CD1c-positive myeloid dendritic cell (primary cell): ENCODE data around the gene DFFA.
"Not testable (repeated sequence)": the region's sequence is repeated elsewhere in the genome, so short reads cannot be mapped to it uniquely, and the experiment has no call there.

Source experiments
- DNase-seq: peaks from one replicate; pipeline ENCODE4 v3.0.0-alpha.2; 2016; ENCODE audit errors: extremely low spot score

DFFA gene

GRCh38 chr1:10467078-10467477 lies 5.3 kb downstream of the DFFA start:
- DNase-seq, result no peak

DNA sequence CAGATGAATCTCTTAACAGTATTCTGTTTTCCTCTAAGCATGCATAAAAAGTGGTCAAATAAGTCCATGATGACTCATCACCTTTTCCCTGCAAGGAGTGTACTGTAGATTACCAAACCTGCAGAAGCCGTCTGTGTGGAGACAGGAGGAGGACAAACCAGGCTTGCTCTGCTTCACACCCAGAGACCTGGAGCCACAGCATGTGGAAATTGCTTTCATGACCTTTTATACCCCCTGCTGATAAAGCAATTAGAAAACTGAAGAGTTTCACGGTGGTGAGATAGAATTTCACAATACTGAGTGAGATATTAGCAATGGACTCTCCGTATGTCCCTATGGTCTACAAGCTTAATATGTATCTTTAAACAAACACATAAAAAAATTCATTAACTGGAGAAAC lies 13.1 kb downstream of the DFFA start:
- DNase-seq, result no peak

DNA sequence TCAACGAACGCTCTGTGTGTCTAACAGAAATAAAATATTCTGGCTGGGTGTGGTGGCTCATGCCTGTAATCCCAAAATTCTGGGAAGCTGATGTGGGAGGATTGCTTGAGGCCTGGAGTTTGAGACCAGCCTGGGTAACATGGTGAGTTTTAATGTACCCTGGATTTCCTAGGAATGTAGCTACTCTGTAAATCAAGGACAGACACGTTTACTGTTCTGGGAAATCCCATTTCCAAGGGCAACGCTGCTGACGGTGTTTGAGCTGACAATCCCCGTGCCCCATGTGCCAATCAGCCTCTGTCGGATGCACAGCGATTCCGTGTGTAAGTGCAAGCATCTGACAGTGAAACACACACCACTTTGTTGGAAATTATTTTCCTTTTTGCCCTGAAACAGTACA lies 14.5 kb downstream of the DFFA start:
- no peak for DNase-seq

- not testable (repeated sequence) for DNase-seq
These were observed 14.9 kb downstream of the DFFA start for GRCh38 chr1:10457462-10457861.

GRCh38 chr1:10456661-10457060 lies 15.7 kb downstream of the DFFA start:
- no peak for DNase-seq

DNA sequence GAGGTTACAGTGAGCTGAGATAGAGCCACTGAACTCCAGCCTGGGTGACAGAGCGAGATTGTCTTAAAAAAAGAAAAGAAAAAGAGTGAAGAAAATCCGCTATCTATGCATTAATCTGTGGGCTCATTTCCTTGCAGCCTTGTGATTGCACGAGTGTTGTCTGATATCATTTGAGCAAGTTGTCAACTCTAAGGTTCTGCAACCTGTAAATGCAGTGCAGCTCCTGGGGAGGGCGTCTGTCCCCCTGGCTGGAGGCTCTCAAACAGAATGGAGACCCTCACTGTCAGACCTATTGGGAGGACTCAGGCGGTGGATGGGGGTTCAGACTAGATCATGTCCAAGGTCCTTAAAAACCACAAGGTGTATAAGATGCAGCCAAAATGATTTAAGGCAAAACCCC lies 16.3 kb downstream of the DFFA start:
- no peak for DNase-seq

DNA sequence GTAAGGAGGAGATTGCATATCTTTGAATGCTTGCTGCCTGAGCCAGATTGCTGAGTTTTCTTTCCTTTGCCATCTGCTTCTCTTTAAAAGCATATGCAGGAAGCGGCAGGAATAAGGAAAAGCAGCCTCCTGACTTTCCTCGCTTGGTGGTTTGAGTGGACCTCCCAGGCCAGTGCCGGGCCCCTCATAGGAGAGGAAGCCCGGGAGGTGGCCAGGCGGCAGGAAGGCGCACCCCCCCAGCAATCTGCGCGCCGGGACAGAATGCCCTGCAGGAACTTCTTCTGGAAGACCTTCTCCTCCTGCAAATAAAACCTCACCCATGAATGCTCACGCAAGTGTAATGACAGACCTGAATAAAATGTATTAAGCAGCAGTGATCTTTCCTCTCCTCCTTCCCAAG lies 21.0 kb downstream of the DFFA start:
- DNase-seq, result no peak

DNA sequence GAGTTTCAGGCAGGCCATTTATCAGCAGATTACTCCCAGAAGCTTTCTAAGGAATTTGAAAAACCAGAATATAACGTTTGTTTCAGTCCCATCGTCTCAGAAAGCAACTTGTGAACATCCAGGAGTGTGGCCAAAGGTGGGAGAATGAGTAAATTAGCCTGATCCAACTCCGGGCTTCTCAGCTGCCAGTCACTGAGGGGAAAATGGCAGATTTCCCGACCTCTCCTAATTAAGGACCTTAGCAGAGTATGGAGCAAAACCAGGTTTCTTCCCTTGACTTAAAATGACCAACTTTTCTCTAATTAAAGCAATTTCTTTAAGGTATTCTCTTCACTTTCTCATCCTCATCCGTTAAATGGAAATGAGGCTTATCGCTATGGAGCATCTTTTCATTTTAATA lies 21.5 kb downstream of the DFFA start:
- no peak for DNase-seq

- DNase-seq, result no peak
These were observed 22.0 kb downstream of the DFFA start for GRCh38 chr1:10450156-10450814.

GRCh38 chr1:10449751-10450150 lies 22.6 kb downstream of the DFFA start, which contains the start of gene CORT:
TSS of gene CORT (plus strand) at chr1:10450031. CDS start at chr1:10450224, 193 bp downstream.
- no peak for DNase-seq

- no peak for DNase-seq
These were observed 25.4 kb downstream of the DFFA start for GRCh38 chr1:10446790-10447422.

DNA sequence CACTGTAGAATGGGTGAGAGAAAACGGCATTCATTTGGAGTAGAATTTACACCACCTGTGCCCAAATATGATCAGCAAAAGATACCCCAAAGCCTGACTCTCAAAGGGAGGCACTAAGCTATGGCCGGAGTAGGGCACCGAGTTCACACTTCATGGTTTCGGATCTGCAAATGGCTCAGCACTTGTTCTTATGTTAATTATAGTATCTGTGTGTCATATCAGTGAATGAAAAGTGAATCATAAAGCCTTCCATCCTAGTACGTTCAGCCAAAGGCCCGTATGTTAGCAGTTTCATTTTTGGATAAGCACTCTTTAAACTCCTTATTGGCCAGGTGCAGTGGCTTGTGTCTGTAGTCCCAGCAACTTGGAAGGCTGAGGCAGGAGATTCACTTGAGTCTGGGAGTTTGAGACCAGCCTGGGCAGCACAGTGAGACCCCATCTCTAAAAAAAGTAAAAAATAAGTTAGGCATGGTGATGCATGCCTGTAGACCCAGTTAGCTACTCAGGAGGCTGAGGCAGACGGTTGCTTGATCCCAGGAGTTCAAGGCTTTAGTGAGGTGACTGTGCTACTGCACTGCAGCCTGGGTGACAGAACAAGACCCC lies 27.4 kb downstream of the DFFA start:
- no peak for DNase-seq

DNA sequence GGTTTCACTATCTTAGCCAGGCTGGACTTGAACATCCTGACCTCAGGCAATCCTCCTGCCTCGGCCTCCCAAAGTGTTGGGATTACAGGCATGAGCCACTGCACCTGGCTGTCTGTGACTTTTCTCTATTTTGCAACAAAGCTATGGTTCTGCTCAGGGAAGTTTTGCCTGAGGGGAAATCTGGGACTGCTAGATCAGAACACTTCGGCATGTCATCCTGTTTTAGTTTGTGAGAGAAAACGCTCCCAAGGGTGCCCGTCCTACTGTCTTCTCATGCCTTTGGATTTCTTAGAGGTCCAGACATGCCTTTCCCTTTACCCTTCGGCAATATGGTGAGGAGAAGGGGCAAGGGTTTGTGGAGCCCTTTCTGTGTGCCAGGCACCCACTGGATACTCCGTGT lies 28.1 kb downstream of the DFFA start:
- DNase-seq, result no peak

DNA sequence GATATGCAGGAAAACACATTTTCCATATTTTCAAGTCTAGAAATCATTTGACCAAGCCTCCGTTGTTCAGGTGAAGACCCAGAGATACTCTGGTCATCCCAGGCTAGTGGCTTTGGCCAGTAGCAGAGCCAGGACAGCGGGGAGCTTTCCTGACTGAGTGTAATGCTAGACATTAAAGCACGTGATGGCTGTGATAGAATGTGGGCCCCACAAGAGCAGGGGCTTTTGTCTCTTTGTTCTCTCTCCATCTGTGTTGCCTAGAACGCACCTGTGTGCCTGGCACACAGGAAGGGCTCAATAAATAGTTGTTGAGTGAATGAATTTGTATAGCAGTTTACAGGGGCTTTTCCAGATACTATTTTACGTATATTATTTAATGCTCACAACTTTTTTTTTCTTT lies 31.5 kb downstream of the DFFA start:
- no peak for DNase-seq

DNA sequence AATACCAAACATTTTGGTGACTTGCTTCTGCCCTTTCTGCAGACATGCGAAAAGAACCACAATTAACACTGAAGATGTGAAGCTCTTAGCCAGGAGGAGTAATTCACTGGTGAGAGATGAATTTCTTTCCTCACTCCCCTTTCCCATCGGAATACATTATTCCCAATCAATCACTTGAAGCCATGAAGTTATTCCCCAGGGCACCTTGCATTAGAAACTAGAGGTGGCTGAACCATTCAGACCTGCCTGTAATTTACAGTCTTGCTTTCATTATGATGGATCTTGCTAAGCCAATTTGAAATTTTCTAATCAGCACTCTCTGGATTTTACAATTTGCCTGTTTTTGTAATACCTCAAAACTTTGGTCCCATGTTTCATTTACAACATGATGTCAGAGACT lies 32.0 kb downstream of the DFFA start:
- no peak for DNase-seq

GRCh38 chr1:10438677-10439163 lies 33.6 kb downstream of the DFFA start:
- no peak for DNase-seq

GRCh38 chr1:10437052-10437451 lies 35.3 kb downstream of the DFFA start:
- DNase-seq, result no peak

GRCh38 chr1:10434590-10434989 lies 37.7 kb downstream of the DFFA start:
- DNase-seq, result no peak

DNA sequence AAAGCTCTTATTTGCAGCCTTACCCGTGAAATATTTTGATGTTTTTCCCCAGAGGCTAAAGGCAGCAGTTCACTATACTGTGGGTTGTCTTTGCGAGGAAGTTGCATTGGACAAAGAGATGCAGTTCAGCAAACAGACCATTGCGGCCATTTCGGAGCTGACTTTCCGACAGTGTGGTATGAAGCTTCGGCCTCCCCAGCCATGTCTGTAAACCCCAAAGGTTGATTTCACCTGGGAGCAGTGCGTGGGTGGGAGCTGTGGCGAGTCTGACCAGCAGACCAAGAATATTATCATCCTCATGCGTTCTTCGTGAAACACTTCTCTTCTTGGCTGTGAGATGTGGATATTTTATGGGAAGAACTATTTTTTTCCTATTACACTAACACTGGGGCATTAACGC lies 38.5 kb downstream of the DFFA start:
- no peak for DNase-seq

DNA sequence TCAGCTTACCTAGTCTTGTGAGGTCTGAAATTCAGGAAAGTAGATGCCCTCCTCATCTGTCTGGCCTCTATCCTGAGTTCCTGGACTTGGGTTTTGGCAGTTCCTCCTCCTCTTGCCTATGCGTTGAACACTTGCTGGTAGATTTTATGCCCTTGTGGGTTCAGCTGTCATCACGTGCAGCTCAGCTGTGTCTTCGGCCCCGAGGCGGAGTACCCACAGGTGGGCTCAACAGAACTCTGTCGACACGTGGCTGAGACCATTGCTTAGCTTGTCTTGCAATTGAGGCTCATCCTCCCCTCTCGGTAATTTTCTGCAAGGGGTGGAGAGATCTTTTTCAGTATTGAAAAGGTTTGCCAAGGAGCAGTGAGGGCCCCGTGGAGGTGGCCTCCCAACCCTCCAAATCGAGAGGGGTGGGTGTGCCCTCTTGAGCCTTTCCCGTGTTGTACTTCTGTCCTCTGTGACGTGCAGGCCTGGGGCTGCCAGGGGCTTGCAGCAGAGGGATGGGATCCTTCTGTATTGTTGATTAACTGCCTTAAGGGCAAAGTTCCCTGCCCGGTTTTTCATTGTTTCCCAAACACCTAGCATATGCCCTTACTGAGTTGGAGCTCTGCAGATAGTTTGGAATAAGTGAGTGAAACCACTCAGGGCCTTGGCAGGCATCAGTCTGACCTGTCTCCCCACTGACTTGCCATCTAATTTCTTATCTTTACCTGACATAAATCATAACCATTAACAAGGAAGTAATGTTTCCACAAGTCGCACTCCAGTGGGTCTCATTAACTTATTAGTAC lies 39.2 kb downstream of the DFFA start:
- DNase-seq, result no peak

- DNase-seq, result no peak
These were observed 41.1 kb downstream of the DFFA start for GRCh38 chr1:10431070-10431730.
